HG03439 (cell line): Measurements from ENCODE around the gene BTBD18.
"Not testable (repeated sequence)": the region's sequence is repeated elsewhere in the genome, so short reads cannot be mapped to it uniquely, and the experiment has no call there.

Experiments
- ATAC-seq: cut with Tn5 transposase; IDR thresholded peaks from one replicate; pipeline ENCODE4 v1.9.1; 2021; ENCODE audit warnings: mild to moderate bottlenecking, moderate library complexity; ENCODE audit not compliant: unreplicated experiment

BTBD18 gene

GRCh38 chr11:57735619-57736298 lies 15.9 kb downstream of the BTBD18 start:
- ATAC-seq, result no peak

- no peak for ATAC-seq
These were observed 19.0 kb downstream of the BTBD18 start for GRCh38 chr11:57732661-57733060.

GRCh38 chr11:57729479-57729878 lies 22.1 kb downstream of the BTBD18 start:
- ATAC-seq, result no peak

- ATAC-seq, result no peak
These were observed 22.8 kb downstream of the BTBD18 start for GRCh38 chr11:57728829-57729228.

DNA sequence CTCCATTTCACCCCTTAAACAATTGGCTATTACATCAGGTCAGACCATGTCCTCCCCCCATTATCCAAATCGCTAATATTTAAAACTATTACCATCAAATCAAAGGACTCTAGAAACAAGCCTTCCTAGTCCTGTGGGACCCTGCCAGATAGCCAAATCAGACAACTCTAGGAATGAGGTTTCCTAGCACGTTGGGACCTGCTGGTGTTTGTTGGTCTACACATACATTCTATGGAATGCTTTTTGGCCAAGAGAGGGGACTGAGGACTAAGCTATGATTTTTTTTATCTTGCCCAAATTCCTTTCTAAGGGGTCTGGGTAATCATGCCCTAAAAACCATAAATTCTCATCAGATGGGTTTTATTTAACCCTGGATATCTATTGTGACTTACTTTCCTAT lies 24.4 kb downstream of the BTBD18 start:
- ATAC-seq, result no peak

DNA sequence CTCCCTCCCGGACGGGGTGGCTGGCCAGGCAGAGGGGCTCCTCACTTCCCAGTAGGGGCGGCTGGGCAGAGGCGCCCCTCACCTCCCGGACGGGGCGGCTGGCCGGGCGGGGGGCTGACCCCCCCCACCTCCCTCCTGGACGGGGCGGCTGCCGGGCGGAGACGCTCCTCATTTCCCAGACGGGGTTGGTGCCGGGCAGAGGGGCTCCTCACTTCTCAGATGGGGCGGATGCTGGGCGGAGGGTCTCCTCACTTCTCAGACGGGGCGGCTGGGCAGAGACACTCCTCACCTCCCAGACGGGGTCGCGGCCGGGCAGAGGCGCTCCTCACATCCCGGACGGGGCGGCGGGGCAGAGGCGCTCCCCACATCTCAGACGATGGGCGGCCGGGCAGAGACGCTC lies 34.9 kb downstream of the BTBD18 start:
- ATAC-seq, result not testable (repeated sequence)

DNA sequence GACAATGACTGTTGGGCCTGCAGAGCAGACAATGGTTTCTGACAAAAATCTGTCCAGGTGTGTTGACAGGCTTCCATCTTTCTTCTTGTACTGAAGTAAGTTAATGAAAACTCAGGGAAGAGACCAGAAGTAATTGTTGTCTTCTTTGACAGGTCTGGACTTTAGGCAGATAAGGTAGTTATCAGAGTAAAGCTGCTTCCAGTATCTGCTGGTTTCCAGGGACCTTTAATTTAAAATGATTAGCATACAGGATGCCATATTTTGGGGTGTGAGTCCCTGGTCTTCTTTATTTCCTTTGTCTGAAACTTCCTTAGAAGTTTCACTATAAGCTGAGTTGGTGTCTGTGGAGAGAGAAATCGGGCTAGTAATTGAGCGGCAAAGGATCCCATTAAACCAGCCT lies 37.8 kb downstream of the BTBD18 start:
- no peak for ATAC-seq

DNA sequence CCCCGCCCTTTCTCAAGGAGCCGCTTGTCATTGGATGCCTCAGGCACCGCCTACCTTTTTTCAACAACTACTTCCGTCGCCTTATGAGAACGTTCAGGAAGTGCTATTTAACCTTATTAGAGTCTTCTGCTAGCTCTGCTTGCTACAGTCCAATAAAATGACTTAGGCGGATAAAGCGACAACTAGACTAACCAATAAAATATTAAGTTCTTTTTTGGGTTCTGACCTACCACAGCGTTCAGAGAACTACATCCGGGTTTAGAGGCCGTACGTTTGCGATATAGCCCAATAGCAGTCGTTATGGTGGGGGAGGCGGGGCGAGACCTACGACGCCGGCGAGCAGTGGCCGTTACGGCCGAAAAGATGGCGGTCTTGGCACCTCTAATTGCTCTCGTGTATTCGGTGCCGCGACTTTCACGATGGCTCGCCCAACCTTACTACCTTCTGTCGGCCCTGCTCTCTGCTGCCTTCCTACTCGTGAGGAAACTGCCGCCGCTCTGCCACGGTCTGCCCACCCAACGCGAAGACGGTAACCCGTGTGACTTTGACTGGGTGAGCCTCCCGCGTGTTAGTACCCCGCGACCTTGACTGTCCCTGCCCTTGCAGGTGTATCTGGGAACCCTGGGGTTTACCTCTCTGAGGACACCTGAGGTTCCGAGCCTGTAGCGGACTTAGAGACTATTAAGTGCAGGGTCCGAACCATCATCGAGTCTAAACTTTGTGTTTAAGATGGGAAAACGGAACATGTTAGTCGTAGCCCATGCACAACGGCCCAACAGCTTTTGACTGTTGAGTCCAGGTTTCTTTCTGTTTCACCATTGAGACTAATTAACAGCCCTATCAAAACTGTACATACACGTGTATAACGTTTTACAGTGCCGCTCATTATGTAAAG lies 39.1 kb downstream of the BTBD18 start, which contains the start of gene TMX2:
Gene TMX2, plus strand, starts transcription at position 338 of the 895 bp plus-strand sequence. Its CDS starts 26 bp downstream, at position 364.
- peak; percentile 94 for ATAC-seq

GRCh38 chr11:57711414-57712255 lies 40.0 kb downstream of the BTBD18 start, which contains the start of gene MED19:
Gene MED19 (minus strand): TSS chr11:57712215. CDS start chr11:57712179, 36 bp downstream.
- ATAC-seq, result peak; percentile 50

DNA sequence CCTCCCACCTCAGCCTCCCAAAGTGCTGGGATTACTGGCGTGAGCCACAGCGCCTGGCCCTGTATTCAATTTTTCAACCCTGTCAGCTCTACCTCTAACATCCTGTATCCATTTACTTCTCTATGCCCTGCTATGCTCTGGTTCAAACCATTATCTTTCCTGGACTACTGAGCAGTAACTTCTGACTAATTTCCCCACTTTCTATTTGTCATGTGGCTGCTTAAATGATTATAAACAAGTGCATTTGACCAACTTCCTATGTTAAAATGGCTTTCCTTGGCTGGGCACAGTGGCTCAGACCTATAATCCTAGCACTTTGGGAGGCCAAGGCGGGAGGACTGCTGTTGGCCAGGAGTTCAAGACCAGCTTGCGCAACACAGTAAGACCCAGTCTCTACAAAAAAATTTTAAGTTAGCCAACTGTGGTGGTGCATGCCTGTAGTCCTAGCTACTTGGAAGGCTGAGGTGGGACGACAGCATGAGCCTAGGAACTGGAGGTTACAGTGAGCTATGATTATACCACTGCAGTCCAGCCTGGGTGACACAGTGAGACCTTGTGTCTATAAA lies 41.7 kb downstream of the BTBD18 start:
- ATAC-seq, result no peak

DNA sequence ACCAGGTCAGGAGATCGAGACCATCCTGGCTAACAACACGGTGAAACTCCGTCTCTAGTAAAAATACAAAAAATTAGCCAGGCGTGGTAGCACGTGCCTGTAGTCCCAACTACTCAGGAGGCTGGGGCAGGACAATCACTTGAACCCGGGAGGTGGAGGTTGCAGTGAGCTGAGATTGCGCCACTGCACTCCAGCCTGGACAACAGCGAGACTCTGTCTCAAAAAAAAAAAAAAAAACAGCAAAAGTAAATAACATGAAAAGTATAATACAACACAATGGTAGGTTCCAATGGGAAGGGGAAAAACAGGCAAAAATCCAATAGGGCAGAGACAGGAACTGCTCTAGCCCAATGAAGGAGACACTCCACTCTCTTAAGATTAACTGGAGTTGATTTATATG lies 46.2 kb downstream of the BTBD18 start:
- ATAC-seq, result not testable (repeated sequence)

DNA sequence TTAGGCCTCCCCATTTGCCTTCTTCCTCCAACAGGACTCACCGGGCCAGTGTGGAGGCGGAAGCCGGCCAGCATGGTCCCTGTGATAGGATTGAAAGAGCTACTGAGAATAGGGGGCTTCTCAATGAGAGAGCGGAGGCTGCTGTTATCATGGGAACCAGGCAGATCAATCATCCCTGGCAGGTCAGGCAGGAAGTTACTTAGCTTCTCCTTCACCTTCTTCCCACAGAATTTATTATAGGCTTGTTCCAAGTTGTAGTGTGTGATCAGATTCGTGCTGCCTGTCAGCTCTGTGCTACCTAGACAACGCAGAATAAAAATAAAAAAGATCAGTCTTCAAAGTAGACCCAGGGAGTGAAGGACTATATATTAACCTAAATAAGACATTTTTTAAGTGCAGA lies 46.7 kb downstream of the BTBD18 start:
- no peak for ATAC-seq

GRCh38 chr11:57703341-57703740 lies 48.3 kb downstream of the BTBD18 start:
- no peak for ATAC-seq

DNA sequence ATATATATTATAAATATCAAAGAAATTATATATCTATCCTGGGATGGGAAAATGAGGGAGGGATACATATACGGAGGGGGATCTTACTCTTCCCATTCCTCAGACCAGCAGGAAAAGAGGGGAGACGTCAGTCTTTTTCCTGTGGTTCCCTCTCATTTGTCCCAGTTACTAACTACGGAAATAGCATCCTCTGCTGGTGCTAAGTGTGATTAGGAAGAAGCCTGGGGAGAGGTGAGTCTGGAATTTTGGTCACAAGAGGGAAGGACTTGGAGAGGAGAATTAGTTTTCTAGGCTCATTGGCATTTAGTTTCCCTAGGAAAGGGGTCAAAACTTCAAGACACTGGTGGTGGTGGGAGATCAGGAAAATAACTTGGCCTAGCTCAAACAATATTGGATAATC lies 51.2 kb downstream of the BTBD18 start:
- ATAC-seq, result no peak

- no peak for ATAC-seq
These were observed 51.8 kb downstream of the BTBD18 start for GRCh38 chr11:57699813-57700212.

DNA sequence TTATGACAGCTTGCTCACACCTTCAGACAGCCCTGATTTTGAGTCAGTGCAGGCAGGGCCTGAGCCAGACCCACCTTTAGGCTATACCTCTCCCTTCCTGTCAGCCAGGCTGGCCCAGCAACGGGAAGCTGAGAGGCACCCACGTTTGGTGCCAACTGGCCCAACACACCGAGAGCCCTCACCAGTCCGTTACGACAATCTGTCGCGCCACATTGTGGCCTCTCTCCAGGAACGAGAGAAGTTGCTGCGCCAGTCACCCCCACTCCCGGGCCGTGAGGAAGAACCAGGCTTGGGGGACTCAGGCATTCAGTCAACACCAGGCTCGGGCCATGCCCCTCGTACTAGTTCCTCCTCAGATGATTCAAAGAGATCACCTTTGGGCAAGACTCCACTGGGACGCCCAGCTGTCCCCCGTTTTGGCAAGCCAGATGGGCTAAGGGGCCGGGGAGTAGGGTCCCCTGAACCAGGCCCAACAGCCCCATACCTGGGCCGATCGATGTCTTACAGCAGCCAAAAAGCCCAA lies 52.7 kb downstream of the BTBD18 start:
- no peak for ATAC-seq
